ENCODE results near the gene BCL2L2.

- TF ChIP-seq CTCF (IDR thresholded peaks at IDR 0.05; ENCODE audit: insufficient read depth, low read length) (no peak), POLR2AphosphoS5 (IDR thresholded peaks at IDR 0.05; ENCODE audit: low read depth) (no peak)
Observed at GRCh38 chr14:23297611-23298277, 8.9 kb upstream of the BCL2L2 start.
